Measurements from ENCODE around the gene OR51B2. TPM values are rescaled to one million over a fixed set of nuclear protein-coding genes. Genes with fewer than 3 reads are reported as not detected.

The OR51B2 gene
- total RNA-seq, 2 donors from 2014 or later = 0.78 TPM; not detected in 1

DNA sequence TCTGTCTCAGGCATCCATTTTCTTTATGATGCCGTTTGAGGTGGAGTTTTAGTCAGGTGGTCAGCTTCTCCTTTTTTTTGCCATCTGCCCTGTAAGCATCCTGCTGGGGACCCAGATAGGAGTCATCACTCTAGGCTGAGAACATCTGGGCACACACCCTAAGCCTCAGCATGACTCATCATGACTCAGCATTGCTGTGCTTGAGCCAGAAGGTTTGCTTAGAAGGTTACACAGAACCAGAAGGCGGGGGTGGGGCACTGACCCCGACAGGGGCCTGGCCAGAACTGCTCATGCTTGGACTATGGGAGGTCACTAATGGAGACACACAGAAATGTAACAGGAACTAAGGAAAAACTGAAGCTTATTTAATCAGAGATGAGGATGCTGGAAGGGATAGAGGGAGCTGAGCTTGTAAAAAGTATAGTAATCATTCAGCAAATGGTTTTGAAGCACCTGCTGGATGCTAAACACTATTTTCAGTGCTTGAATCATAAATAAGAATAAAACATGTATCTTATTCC lies 43.5 kb downstream of the OR51B2 start:
- no peaks in the 10 kb centered on the region for H3K27me3 ChIP-seq
- intact Hi-C loops (cut with DNase I) = no loop called here
- WGBS, 2 donors = 49 to 63% methylated on average over 3 of the region's 3 CpGs
- H3K9me3 ChIP-seq = no peaks in the 10 kb centered on the region
- ATAC-seq = peak; percentile 53
- no peak for TF ChIP-seq POLR2A (IDR thresholded peaks at IDR 0.05)
- TF ChIP-seq, protein P1, sequence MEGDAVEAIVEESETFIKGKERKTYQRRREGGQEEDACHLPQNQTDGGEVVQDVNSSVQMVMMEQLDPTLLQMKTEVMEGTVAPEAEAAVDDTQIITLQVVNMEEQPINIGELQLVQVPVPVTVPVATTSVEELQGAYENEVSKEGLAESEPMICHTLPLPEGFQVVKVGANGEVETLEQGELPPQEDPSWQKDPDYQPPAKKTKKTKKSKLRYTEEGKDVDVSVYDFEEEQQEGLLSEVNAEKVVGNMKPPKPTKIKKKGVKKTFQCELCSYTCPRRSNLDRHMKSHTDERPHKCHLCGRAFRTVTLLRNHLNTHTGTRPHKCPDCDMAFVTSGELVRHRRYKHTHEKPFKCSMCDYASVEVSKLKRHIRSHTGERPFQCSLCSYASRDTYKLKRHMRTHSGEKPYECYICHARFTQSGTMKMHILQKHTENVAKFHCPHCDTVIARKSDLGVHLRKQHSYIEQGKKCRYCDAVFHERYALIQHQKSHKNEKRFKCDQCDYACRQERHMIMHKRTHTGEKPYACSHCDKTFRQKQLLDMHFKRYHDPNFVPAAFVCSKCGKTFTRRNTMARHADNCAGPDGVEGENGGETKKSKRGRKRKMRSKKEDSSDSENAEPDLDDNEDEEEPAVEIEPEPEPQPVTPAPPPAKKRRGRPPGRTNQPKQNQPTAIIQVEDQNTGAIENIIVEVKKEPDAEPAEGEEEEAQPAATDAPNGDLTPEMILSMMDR (IDR thresholded peaks at IDR 0.05) = no peak
- H3K36me3 ChIP-seq (replicated peaks in 1 of 2; ENCODE audit: insufficient read depth in 1 of 2, low read depth in 2 of 2) = no peaks in the 10 kb centered on the region
- DNase-seq = peak in 3 of 4 donors; percentile 18 to 53 (median 20)
- no peak overlapping the region for H3K27ac ChIP-seq
- no peak overlapping the region for H3K4me3 ChIP-seq
- H3K4me1 ChIP-seq = no peaks in the 10 kb centered on the region

DNA sequence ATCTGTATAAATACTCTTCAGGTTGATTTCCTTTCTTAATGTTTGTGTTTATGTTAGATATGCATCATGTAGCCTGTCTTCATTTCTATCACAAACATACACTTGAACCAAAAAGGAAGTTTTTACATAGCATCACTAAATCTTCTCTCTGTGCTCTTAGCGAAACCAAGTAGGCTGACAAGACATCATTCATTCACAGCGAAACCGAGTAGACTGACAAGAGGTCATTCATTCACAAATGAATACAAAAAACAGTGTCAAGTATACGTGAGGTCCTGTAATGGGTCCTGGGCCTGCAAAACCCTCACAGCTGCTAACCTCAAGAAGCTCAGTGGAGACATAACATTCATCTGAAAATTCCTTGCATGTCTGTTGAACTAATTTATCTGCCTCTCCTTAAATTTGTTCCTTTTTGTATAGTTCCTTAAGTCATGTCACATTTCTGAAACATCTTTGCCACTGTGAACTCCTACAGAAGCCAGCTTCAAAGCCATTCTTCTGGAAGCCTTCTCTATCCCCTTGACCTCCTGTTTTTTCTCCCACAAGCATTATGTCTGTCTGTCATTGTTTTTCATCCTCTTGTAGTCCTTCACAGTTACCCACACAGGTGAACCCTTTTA lies 44.5 kb downstream of the OR51B2 start:
- no peak overlapping the region for H3K4me3 ChIP-seq
- no peak for TF ChIP-seq POLR2A (IDR thresholded peaks at IDR 0.05)
- TF ChIP-seq, protein P1 (IDR thresholded peaks at IDR 0.05) = no peak
- ATAC-seq = no peak
- H3K9me3 ChIP-seq = no peaks in the 10 kb centered on the region
- DNase-seq = no peak
- H3K27ac ChIP-seq = no peak overlapping the region
- intact Hi-C loops (cut with DNase I) = no loop called here
- H3K4me1 ChIP-seq = no peaks in the 10 kb centered on the region
- no peaks in the 10 kb centered on the region for H3K27me3 ChIP-seq
- WGBS, 2 donors = 71 to 72% methylated on average over 4 of the region's 4 CpGs
- no peaks in the 10 kb centered on the region for H3K36me3 ChIP-seq (replicated peaks in 1 of 2; ENCODE audit: insufficient read depth in 1 of 2, low read depth in 2 of 2)

DNA sequence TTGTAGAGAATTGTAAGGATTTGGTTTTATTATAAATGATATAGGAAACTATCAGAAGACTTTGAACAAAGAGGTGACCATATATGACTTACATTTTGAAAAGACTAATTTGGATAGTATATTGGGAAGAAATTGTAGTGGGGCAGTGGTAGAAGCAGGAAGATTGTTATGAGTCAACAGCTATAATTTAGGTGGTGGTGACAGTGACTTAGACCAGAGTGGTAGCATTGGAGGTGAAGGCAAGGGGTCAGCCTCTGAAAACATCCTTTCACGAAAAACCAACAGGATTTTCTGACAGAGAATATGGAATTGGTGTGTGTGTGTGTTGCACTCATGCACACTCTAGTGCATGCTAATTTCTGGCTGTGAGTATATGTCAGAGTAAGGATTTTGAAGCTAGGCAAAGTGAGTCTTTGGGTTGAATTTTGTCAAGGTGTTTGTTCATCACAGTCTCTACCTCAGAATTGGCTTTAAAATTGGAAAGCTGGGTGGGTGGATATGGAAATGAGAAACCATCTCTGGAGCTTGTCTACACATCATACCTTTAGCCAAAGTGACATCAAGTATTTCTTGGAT lies 46.2 kb downstream of the OR51B2 start:
- 73 to 75% methylated on average over 1 of the region's 1 CpG for WGBS, 2 donors
- DNase-seq (no peak), ATAC-seq (no peak)
- no peak overlapping the region for H3K27ac ChIP-seq
- no peaks in the 10 kb centered on the region for H3K4me1 ChIP-seq
- TF ChIP-seq POLR2A (IDR thresholded peaks at IDR 0.05) = no peak
- TF ChIP-seq, protein P1 (IDR thresholded peaks at IDR 0.05) = no peak
- no peaks in the 10 kb centered on the region for H3K9me3 ChIP-seq
- no peaks in the 10 kb centered on the region for H3K27me3 ChIP-seq
- H3K4me3 ChIP-seq = no peak overlapping the region
- intact Hi-C loops (cut with DNase I) = no loop called here
- no peaks in the 10 kb centered on the region for H3K36me3 ChIP-seq (replicated peaks in 1 of 2; ENCODE audit: insufficient read depth in 1 of 2, low read depth in 2 of 2)

DNA sequence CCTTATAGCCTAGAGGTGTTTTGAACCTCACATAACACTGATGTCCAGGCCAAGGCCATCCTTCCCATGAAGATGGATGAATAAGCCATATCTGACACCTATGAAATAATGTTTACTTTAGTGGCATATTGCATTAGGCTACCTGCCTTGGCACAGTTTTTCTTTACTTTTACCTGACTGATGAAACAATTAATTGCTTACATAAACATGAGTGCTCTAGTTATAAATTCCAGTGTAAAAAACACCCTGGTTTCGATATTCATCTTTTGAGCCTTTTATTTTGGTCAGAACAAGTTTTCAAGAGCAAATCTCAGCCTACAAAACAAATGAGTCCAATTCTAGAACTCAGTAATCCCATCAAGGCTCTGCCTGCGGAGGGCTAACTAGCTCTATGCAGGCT lies 47.4 kb downstream of the OR51B2 start:
- Histone ChIP-seq H3K36me3 (replicated peaks in 1 of 2; ENCODE audit: insufficient read depth in 1 of 2, low read depth in 2 of 2) (no peaks in the 10 kb centered on the region), H3K4me1 (no peaks in the 10 kb centered on the region), H3K27me3 (no peaks in the 10 kb centered on the region), H3K27ac (no peak overlapping the region), H3K9me3 (no peaks in the 10 kb centered on the region), H3K4me3 (no peak overlapping the region)
- DNase-seq (no peak), ATAC-seq (no peak)
- 57 to 65% methylated on average over 2 of the region's 2 CpGs for WGBS, 2 donors
- TF ChIP-seq, protein P1 (IDR thresholded peaks at IDR 0.05) = no peak
- no peak for TF ChIP-seq POLR2A (IDR thresholded peaks at IDR 0.05)
- intact Hi-C loops (cut with DNase I) = no loop called here

All from body of pancreas (tissue), 4 donors.